Airway epithelial cell (primary cell): ENCODE measurements around the gene KPNA6. TPM values are rescaled to one million over a fixed set of nuclear protein-coding genes. Genes with fewer than 3 reads are reported as not detected.

Experiments used
- total RNA-seq: library from RNA; depleted of rRNA; stranded (reverse); fragments of >200 nt; gene quantifications from 2 replicates; pipeline ENCODE4 v1.2.3, GENCODE V29; 2015

Gene KPNA6
- total RNA-seq, result 37.4 and 50.5 TPM in 2 replicates

DNA sequence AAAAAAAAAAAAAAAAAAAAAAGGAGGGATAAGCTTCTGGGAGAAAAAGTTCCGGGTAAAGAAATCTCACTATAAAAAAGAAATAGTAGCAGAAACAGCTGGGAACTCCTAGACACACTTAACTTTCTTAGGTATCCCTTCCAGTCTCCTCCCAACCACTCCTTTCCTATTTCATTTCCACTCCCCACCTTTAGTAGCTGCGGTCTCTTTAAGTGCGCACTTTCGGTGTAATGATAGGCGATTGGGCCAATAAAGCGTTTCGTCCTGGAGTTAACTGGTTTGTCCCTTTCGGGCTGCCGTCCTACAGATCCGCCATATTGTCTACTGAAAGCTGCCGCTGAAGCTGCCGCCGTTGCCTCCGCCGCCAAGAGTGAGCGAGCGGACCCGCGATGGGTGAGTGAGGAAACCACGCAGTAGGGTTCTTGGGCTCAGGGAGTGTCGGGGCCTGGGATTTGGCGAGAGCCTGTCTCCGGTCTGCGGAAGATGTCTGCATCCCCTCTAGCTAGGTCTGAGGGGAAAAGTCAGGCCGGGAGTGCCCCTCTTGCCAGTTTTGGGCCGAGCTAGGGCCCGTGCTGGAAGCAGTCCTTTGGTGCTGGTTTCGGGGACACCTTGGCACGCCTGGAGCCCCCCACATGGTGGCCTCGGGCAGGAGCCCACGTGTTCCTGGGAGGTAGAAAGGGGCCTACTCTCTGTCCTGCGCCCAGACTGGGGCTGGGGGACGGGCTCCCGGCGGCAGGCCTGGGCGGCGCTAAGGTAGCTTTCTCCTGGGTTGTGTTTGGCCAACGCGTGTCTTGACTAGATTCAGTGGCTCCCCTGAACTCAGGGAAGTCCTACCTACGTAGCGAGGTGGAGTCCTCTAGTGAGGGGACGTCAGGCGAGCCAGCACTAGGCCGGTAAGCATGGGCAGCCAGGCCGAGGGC, at the start of gene KPNA6:
Gene KPNA6 (plus strand): TSS at position 315 of the 920 bp plus-strand sequence. CDS start 75 bp downstream, at position 390.

DNA sequence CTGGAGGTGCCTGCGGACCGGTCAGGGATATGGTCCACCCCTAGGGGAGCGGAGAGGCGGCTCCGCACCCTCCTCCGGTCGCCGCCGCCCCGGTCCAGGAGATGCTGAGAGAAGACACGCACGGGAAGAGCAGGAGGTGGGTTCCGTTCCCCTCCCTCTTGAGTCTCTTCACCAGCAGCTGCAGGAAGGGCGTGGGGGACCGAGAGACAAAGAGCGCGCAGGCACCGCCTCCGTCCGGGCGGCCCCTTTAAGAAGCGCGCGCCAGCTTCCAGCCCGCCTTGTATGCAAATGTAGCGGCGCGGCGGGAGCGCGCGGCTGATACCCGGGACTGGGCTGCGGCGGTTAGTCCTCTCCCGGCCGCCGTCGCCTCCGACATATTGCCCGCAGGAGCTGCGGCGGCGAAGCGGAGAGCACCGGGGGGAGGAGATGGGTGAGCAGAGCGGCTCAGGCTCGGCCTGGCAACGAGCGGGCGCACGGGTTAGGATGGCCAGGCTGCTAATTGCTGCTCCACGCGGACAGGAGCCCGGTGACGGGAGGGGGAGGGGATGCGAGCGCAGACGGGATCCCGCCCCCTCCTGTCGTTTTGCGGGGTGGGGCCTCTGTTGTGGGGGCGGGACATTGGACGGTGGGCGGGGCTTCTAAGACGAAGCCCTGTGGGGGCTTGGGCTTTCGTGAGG, 35.1 kb upstream of the KPNA6 start, which contains the start of gene TMEM39B:
Gene TMEM39B (plus strand): TSS at position 318 of the 677 bp plus-strand sequence. CDS start 109 bp downstream, at position 427.

DNA sequence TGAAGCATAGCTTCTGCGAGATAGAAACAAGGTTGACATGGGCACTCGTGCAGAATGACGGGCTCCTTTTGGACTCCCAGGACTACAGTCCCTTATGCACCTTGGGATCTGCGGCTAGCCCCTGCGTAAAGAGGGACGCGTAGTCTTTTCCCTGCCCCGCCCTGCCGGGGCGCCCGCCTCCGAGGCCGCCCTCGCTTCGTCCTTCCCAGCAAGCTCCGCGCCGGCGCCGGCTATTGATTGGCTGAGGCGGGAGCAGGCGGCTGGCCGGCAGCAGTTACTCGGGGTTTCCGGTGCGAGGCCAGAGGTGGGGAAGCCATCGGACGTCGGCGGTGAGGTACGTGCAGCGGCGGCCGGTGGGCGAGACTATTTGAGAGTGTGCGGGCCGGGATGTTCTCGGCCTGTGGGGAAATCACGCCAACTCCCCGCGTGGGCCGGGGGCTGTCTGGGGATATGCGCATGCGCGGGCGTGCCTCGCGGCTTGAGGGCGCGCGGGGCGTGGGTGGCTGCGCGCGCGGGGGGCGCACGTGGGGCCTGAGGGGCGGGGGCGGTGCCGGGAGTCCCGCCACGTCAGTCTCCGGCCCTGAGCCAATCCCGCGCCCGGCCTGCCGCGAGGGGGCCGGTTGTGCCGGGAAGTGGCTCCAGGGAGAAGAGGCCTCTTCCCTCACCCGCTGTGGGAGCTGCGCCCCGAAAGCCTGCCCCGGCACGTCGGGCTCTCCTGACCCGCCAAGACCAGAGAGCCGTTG, 71.8 kb downstream of the KPNA6 start, which contains the start of gene TXLNA:
Gene TXLNA (plus strand): TSS at position 233 of the 743 bp plus-strand sequence. CDS start 671 bp downstream, outside the sequence.

GRCh38 chr1:32200226-32201010, 92.6 kb downstream of the KPNA6 start, which contains the start of gene CCDC28B:
CCDC28B (plus strand) TSS chr1:32200595; CDS start chr1:32201936, 1,341 bp downstream.

GRCh38 chr1:32205401-32206370, 97.8 kb downstream of the KPNA6 start, which contains the start of gene IQCC:
IQCC (plus strand) TSS chr1:32205671; CDS start chr1:32205682, 11 bp downstream.

DNA sequence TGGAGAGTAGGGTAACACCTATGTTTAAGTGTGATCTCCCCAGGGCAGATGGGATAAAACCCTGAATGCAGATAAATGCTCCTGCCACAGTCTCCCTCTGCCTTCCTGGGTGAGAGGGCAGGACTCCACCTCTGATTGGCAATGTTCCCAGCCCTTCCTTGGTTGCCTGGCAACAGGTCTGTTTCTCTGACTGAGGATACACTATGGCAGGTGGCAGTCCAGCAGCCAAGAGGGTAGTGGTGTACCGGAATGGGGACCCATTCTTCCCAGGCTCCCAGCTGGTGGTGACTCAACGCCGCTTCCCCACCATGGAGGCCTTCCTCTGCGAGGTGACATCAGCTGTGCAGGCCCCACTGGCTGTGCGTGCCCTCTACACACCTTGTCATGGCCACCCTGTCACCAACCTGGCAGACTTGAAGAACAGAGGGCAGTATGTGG, 101.1 kb downstream of the KPNA6 start, which contains the start of gene DCDC2B:
Gene DCDC2B (plus strand): TSS at position 199 of the 438 bp plus-strand sequence. CDS start 5 bp downstream, at position 204.

GRCh38 chr1:32221980-32222755, 114.3 kb downstream of the KPNA6 start, which contains the start of the genes EIF3I and TMEM234:
EIF3I (plus strand) TSS chr1:32222407; CDS start chr1:32222442, 35 bp downstream.
TMEM234 (minus strand) TSS chr1:32222353; CDS start chr1:32222322, 31 bp downstream.

Other genes with a start within 250 kb of the KPNA6 start
- 108 and 111 TPM in 2 replicates for gene PTP4A2, start 169.7 kb upstream of the KPNA6 start, total RNA-seq
- 71.3 and 98.8 TPM in 2 replicates for gene KHDRBS1, start 94.2 kb upstream of the KPNA6 start, total RNA-seq
- 3.0 and 4.8 TPM in 2 replicates for gene TMEM39B, start 35.1 kb upstream of the KPNA6 start, total RNA-seq
- gene TXLNA, start 71.6 kb downstream of the KPNA6 start, total RNA-seq, result 29.5 and 39.8 TPM in 2 replicates
- 19.6 and 19.9 TPM in 2 replicates for gene CCDC28B, start 92.5 kb downstream of the KPNA6 start, total RNA-seq
- 1.9 and 3.5 TPM in 2 replicates for gene IQCC, start 97.6 kb downstream of the KPNA6 start, total RNA-seq
- gene DCDC2B, start 101.0 kb downstream of the KPNA6 start, total RNA-seq, result not detected in 2 replicates
- 14.5 and 15.7 TPM in 2 replicates for gene TMEM234, start 114.3 kb downstream of the KPNA6 start, total RNA-seq
- 355 and 383 TPM in 2 replicates for gene EIF3I, start 114.4 kb downstream of the KPNA6 start, total RNA-seq
- not detected in 2 replicates for gene FAM167B, start 139.2 kb downstream of the KPNA6 start, total RNA-seq
- gene LCK, start 143.2 kb downstream of the KPNA6 start, total RNA-seq, result 0.37 and 2.5 TPM in 2 replicates
- gene HDAC1, start 184.0 kb downstream of the KPNA6 start, total RNA-seq, result 94.7 and 102 TPM in 2 replicates
- 59.5 and 75.3 TPM in 2 replicates for gene MARCKSL1, start 228.2 kb downstream of the KPNA6 start, total RNA-seq